ENCODE data around the gene FAM168A. TPM values are rescaled to one million over a fixed set of nuclear protein-coding genes. Genes with fewer than 3 reads are reported as not detected.

Gene FAM168A
- total RNA-seq, 3 donors from 2014 or later (not counting 1 experiment from before 2014, with no cell fraction given), result 27.4 to 39.8 (median 30.4) TPM

DNA sequence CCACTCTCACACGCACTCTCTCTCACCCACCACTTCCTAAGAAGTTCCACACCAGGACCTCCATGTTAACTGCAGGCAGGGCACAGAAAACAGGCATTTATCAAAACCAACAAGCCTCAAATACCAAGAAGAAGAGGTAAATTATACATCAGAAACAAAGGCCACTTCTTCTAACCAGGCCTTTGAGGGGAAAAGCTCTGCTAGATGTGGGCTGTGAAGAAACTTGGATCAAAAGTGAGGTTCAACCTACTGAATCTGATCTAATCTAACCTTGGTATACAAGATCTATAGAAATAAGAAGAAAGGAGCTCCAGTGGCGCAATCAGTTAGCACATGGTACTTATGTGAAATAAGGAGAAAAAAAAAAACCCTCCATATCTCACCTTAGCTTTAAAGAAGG, 91.9 kb downstream of the FAM168A start:
- TF ChIP-seq, protein P1, sequence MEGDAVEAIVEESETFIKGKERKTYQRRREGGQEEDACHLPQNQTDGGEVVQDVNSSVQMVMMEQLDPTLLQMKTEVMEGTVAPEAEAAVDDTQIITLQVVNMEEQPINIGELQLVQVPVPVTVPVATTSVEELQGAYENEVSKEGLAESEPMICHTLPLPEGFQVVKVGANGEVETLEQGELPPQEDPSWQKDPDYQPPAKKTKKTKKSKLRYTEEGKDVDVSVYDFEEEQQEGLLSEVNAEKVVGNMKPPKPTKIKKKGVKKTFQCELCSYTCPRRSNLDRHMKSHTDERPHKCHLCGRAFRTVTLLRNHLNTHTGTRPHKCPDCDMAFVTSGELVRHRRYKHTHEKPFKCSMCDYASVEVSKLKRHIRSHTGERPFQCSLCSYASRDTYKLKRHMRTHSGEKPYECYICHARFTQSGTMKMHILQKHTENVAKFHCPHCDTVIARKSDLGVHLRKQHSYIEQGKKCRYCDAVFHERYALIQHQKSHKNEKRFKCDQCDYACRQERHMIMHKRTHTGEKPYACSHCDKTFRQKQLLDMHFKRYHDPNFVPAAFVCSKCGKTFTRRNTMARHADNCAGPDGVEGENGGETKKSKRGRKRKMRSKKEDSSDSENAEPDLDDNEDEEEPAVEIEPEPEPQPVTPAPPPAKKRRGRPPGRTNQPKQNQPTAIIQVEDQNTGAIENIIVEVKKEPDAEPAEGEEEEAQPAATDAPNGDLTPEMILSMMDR (IDR thresholded peaks at IDR 0.05), result no peak
- Mint-ChIP-seq H3K9me3 (no peaks in the 10 kb centered on the region), H3K27me3 (ENCODE audit: low read depth in 2 of 2) (no peaks in the 10 kb centered on the region), H3K27ac (peak overlapping the region; percentile 32 to 51), H3K36me3 (no peaks in the 10 kb centered on the region), H3K4me1 (peaks cover 28 to 39% of the 10 kb centered on the region in 2 donors), H3K4me3 (no peak overlapping the region)
- Histone ChIP-seq H3K36me3 (ENCODE audit: control insufficient read depth, insufficient read depth, low read length) (no peaks in the 10 kb centered on the region), H3K4me3 (ENCODE audit: low read length) (no peak overlapping the region), H3K27ac (ENCODE audit: low read length) (no peak overlapping the region), H3K27me3 (ENCODE audit: control insufficient read depth, insufficient read depth, low read length) (no peaks in the 10 kb centered on the region), H3K4me1 (ENCODE audit: control insufficient read depth, insufficient read depth, low read length) (no peaks in the 10 kb centered on the region), H3K9me3 (ENCODE audit: control insufficient read depth, insufficient read depth, low read length) (no peaks in the 10 kb centered on the region)
- 40% methylated on average over 1 of the region's 2 CpGs for WGBS (ENCODE audit: insufficient coverage)
- peak in 1 of 3 donors; percentile 48 for ATAC-seq
- intact Hi-C loops (cut with micrococcal nuclease), result no loop called here
- no peak for DNase-seq

DNA sequence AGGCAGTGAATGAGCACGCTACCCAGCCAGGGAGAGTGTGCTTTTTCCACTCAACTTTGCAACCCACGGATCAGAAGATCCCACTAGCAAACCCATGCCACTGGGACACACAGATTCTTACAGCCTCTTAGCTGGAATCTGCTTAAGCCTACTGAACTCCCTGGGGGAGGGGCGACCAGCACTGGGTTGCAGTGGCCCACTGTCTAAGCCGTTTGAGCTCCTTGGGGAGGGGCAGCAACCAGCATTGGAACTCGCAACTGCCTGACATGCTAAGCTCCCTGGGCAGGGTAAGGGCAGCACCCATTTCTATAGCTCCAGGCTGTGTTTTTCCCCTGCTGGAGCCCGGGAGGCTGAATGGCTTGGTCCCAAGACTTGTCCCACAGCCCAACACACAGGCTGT, 99.6 kb downstream of the FAM168A start:
- peaks cover 37 to 52% of the 10 kb centered on the region in 2 donors for H3K4me1 Mint-ChIP-seq
- Histone ChIP-seq H3K4me1 (ENCODE audit: control insufficient read depth, insufficient read depth, low read length) (no peaks in the 10 kb centered on the region), H3K27ac (ENCODE audit: low read length) (no peak overlapping the region), H3K9me3 (ENCODE audit: control insufficient read depth, insufficient read depth, low read length) (no peaks in the 10 kb centered on the region), H3K27me3 (ENCODE audit: control insufficient read depth, insufficient read depth, low read length) (no peaks in the 10 kb centered on the region), H3K36me3 (ENCODE audit: control insufficient read depth, insufficient read depth, low read length) (no peaks in the 10 kb centered on the region), H3K4me3 (ENCODE audit: low read length) (no peak overlapping the region)
- TF ChIP-seq, protein P1 (IDR thresholded peaks at IDR 0.05), result no peak
- 95% methylated on average over 6 of the region's 6 CpGs for WGBS (ENCODE audit: insufficient coverage)
- no peak for ATAC-seq
- H3K27me3 Mint-ChIP-seq (ENCODE audit: low read depth in 2 of 2), result no peaks in the 10 kb centered on the region
- intact Hi-C loops (cut with micrococcal nuclease), result no loop called here
- no peaks in the 10 kb centered on the region for H3K36me3 Mint-ChIP-seq
- H3K4me3 Mint-ChIP-seq, result no peak overlapping the region
- no peak for DNase-seq
- H3K27ac Mint-ChIP-seq, result no peak overlapping the region
- H3K9me3 Mint-ChIP-seq, result no peaks in the 10 kb centered on the region

DNA sequence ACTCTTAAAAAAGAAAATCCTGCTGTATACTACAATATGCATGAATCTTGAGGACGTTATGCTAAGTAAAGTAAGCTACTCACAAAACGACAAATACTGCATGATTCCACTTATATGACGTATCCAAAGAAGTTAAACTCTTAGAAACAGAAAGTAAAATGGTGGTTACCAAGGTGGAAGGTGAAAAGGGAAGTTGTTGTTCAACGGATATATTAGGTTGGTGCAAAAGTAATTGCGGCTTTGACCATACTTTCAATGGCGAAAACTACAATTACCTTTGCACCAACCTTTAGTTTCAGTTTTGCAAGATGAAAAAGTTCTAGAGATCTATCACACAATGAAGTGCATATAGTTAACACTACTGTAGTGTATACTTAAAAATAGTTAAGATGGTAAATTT, 101.8 kb downstream of the FAM168A start:
- no peak overlapping the region for H3K4me3 Mint-ChIP-seq
- TF ChIP-seq, protein P1 (IDR thresholded peaks at IDR 0.05), result no peak
- DNase-seq, result no peak
- Histone ChIP-seq H3K9me3 (ENCODE audit: control insufficient read depth, insufficient read depth, low read length) (no peaks in the 10 kb centered on the region), H3K4me3 (ENCODE audit: low read length) (no peak overlapping the region), H3K36me3 (ENCODE audit: control insufficient read depth, insufficient read depth, low read length) (no peaks in the 10 kb centered on the region), H3K27ac (ENCODE audit: low read length) (no peak overlapping the region), H3K4me1 (ENCODE audit: control insufficient read depth, insufficient read depth, low read length) (no peaks in the 10 kb centered on the region), H3K27me3 (ENCODE audit: control insufficient read depth, insufficient read depth, low read length) (no peaks in the 10 kb centered on the region)
- H3K27me3 Mint-ChIP-seq (ENCODE audit: low read depth in 2 of 2), result no peaks in the 10 kb centered on the region
- peaks cover 27 to 39% of the 10 kb centered on the region in 2 donors for H3K4me1 Mint-ChIP-seq
- H3K9me3 Mint-ChIP-seq, result no peaks in the 10 kb centered on the region
- 86% methylated on average over 4 of the region's 6 CpGs for WGBS (ENCODE audit: insufficient coverage)
- no peak overlapping the region for H3K27ac Mint-ChIP-seq
- no peaks in the 10 kb centered on the region for H3K36me3 Mint-ChIP-seq
- ATAC-seq, result no peak
- intact Hi-C loops (cut with micrococcal nuclease), result no loop called here

DNA sequence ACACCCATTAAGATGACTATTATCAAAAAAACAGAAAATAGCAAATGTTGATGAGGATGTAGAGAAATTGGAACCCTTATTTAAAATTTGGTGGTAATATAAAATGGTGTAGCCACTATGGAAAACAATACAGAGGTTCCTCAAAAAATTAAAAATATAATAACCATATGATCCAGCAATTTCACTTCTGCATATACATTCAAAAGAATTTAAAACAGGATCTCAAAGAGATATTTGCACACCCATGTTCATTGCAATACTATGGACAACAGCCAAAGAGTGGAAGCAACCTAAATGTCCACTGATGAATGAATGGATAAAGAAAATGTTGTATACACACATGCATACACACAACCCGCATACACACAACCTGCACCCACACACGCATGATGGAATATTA, 102.2 kb downstream of the FAM168A start:
- no peak for DNase-seq
- no peak overlapping the region for H3K4me3 Mint-ChIP-seq
- H3K4me1 Mint-ChIP-seq, result peaks cover 23 to 35% of the 10 kb centered on the region in 2 donors
- H3K27me3 ChIP-seq (ENCODE audit: control insufficient read depth, insufficient read depth, low read length), result no peaks in the 10 kb centered on the region
- no peaks in the 10 kb centered on the region for H3K36me3 Mint-ChIP-seq
- whole genome bisulfite sequencing (ENCODE audit: insufficient coverage), result 86% methylated on average over 2 of the region's 2 CpGs
- no peak overlapping the region for H3K27ac Mint-ChIP-seq
- no peaks in the 10 kb centered on the region for H3K9me3 Mint-ChIP-seq
- no peak overlapping the region for H3K4me3 ChIP-seq (ENCODE audit: low read length)
- TF ChIP-seq, protein P1 (IDR thresholded peaks at IDR 0.05), result no peak
- intact Hi-C loops (cut with micrococcal nuclease), result no loop called here
- H3K36me3 ChIP-seq (ENCODE audit: control insufficient read depth, insufficient read depth, low read length), result no peaks in the 10 kb centered on the region
- no peaks in the 10 kb centered on the region for H3K9me3 ChIP-seq (ENCODE audit: control insufficient read depth, insufficient read depth, low read length)
- H3K27me3 Mint-ChIP-seq (ENCODE audit: low read depth in 2 of 2), result no peaks in the 10 kb centered on the region
- ATAC-seq, result no peak
- H3K4me1 ChIP-seq (ENCODE audit: control insufficient read depth, insufficient read depth, low read length), result no peaks in the 10 kb centered on the region
- no peak overlapping the region for H3K27ac ChIP-seq (ENCODE audit: low read length)

Data from natural killer cell (primary cell).